Measurements from ENCODE around the gene JAM3. TPM values are rescaled to one million over a fixed set of nuclear protein-coding genes. Genes with fewer than 3 reads are reported as not detected.

JAM3 gene
- total and polyA plus RNA-seq, 2 of the 8 experiments (the other 6 are each of a cell fraction or from before 2014, with no cell fraction given), result 19.6 to 42.8 TPM

DNA sequence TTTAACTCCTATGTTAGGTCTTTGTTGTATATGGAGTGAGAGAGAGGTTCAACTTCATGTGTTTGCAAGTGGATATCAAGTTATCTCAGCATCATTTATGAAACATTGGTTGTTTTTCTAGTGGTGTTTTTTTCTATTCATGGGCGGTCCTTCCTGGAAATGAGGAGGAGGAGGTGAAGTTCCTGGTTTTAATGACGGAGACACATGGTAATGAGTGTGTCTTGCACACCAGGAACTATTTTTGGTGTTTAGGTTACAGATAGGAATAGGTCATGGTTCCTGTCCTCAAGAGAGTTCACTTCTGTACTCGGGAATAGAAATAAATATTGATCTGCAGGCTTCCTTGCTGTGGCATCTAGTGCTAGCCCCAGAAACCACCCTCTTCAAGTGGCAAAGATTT, 74.9 kb downstream of the JAM3 start (continued):
- no peak for TF ChIP-seq JUN (IDR thresholded peaks at IDR 0.05; ENCODE audit: low read depth, low read length)
- no peak for TF ChIP-seq SIX5 (IDR thresholded peaks at IDR 0.05; ENCODE audit: low read depth, low read length)
- TF ChIP-seq RFX5 (IDR thresholded peaks at IDR 0.05; ENCODE audit: borderline replicate concordance, low read depth, low read length), result no peak

Measured in H1 (cell line).